KOPT-K1 (cell line): ENCODE results near the gene CNFN.

Experiments
- H3K27ac ChIP-seq: fragments of 200-600 bp; sonication (generic); 2 replicates; pipeline ENCODE4 v1.5.1; 2016; ENCODE audit warnings: antibody characterized with exemption, mild to moderate bottlenecking, low read depth, low read length; ENCODE audit not compliant: poor library complexity, severe bottlenecking
- H3K36me3 ChIP-seq: fragments of 200-600 bp; sonication (generic); 2 replicates; pipeline ENCODE4 v1.5.1; 2017; ENCODE audit warnings: antibody characterized with exemption, mild to moderate bottlenecking, low read length, moderate library complexity; ENCODE audit not compliant: insufficient read depth
- H3K9me3 ChIP-seq: fragments of 200-600 bp; sonication (generic); 2 replicates; pipeline ENCODE4 v1.5.1; 2017; ENCODE audit warnings: antibody characterized with exemption, low read length, mild to moderate bottlenecking; ENCODE audit not compliant: insufficient read depth, poor library complexity, severe bottlenecking

The CNFN gene

GRCh38 chr19:42421101-42421500 lies 31.0 kb upstream of the CNFN start:
- H3K36me3 ChIP-seq, result no peaks in the 10 kb centered on the region
- no peak overlapping the region for H3K27ac ChIP-seq
- no peaks in the 10 kb centered on the region for H3K9me3 ChIP-seq

- Histone ChIP-seq H3K36me3 (no peaks in the 10 kb centered on the region), H3K27ac (no peak overlapping the region), H3K9me3 (no peaks in the 10 kb centered on the region)
These were observed 30.0 kb upstream of the CNFN start for GRCh38 chr19:42420055-42420544.

GRCh38 chr19:42419309-42419708 lies 29.2 kb upstream of the CNFN start:
- no peak overlapping the region for H3K27ac ChIP-seq
- no peaks in the 10 kb centered on the region for H3K9me3 ChIP-seq
- H3K36me3 ChIP-seq, result no peaks in the 10 kb centered on the region

DNA sequence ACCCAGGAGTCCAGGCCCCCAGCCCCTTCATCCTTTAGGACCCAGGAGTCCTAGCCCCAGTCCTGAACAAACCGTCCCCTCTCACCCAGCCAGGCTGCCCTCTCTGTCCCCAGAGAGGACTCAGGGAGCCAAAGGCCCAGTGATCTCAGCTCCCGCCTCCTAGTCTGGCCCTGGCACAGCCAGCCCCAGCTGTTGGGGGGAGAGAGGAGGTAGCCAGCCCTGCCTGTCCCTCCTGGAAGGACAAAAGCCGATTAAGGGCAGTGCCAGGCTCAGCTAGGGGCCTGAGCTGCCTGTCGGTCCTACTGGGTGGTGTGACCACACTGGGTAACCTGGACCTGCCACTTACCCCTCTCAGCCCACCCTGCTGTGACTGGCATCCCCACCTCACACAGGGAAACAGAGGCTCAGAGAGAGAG lies 22.6 kb upstream of the CNFN start:
- Histone ChIP-seq H3K9me3 (no peaks in the 10 kb centered on the region), H3K36me3 (no peaks in the 10 kb centered on the region), H3K27ac (no peak overlapping the region)

GRCh38 chr19:42412227-42412626 lies 22.1 kb upstream of the CNFN start:
- peaks cover 2% of the 10 kb centered on the region; the same call in 1 of the 2 replicates for H3K36me3 ChIP-seq
- H3K27ac ChIP-seq, result no peak overlapping the region
- no peaks in the 10 kb centered on the region for H3K9me3 ChIP-seq

GRCh38 chr19:42411581-42412178 lies 21.6 kb upstream of the CNFN start:
- peaks cover 8% of the 10 kb centered on the region; the same call in 1 of the 2 replicates for H3K36me3 ChIP-seq
- H3K27ac ChIP-seq, result no peak overlapping the region
- no peaks in the 10 kb centered on the region for H3K9me3 ChIP-seq

DNA sequence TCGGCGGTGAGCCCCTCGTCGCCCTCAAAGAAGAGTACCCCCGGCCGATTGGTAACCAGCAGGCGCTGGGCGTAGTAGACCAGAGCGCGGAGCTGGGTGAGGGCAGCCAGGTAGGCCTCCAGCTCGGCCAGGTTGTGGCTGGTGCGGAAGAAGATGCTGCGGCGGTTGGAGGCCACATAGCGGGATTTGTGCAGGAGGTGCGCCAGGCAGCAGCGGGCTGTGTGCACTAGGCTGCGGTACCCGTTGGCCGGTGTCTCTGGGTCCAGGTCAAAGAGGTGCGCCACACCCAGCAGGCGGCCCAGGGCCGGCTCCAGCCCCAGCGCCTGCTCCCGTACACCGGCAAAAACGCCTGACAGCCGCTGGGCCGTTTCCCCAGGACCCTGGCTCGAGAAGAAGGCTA lies 20.3 kb upstream of the CNFN start:
- peaks cover 18% of the 10 kb centered on the region; the same call in 1 of the 2 replicates for H3K36me3 ChIP-seq
- no peaks in the 10 kb centered on the region for H3K9me3 ChIP-seq
- no peak overlapping the region for H3K27ac ChIP-seq

DNA sequence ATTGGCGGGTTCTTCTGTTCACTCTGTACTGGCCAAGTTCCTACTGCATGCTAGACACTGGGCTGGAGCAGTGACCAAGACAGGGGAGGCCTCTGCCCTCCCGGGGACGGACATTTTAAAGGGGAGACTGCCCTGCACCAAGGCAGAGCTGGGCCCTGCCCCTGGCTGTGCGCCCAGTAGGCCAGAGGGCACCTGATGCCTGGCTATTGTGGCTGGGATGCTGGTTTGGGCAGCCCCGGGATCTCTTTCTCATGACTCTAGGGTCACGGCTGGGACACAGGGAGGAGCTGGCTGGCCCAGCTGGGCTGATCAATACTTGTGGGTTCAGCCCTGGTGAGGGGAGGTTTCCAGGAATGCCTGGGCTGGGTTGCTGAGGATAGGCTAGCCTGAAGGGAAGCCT lies 19.4 kb upstream of the CNFN start:
- Histone ChIP-seq H3K36me3 (peaks cover 26% of the 10 kb centered on the region; the same call in 1 of the 2 replicates), H3K27ac (no peak overlapping the region), H3K9me3 (no peaks in the 10 kb centered on the region)

DNA sequence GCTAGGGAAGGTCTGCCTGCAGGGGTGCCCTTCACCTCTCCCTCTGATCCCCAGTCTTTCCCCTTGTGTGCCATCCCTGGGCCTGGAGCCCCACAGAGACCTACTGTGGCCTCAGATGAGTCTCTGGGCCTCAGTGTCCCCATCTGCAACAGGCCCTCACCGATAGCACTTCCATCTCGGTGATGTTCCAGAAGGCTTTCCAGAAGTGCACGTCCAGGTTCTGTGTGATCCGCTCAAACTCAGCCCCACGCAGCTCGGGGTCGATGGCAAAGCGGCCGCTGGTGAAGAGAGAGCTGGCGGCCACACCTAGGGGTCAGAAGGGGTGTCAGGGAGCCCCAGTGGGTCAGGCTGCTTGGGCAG lies 17.7 kb upstream of the CNFN start:
- peaks cover 26% of the 10 kb centered on the region; the same call in 1 of the 2 replicates for H3K36me3 ChIP-seq
- no peak overlapping the region for H3K27ac ChIP-seq
- no peaks in the 10 kb centered on the region for H3K9me3 ChIP-seq

GRCh38 chr19:42407085-42407815 lies 17.2 kb upstream of the CNFN start:
- Histone ChIP-seq H3K9me3 (no peaks in the 10 kb centered on the region), H3K27ac (no peak overlapping the region), H3K36me3 (peaks cover 26% of the 10 kb centered on the region; the same call in 1 of the 2 replicates)

GRCh38 chr19:42406111-42406510 lies 16.0 kb upstream of the CNFN start:
- H3K9me3 ChIP-seq, result no peaks in the 10 kb centered on the region
- H3K27ac ChIP-seq, result no peak overlapping the region
- H3K36me3 ChIP-seq, result peaks cover 26% of the 10 kb centered on the region; the same call in 1 of the 2 replicates

DNA sequence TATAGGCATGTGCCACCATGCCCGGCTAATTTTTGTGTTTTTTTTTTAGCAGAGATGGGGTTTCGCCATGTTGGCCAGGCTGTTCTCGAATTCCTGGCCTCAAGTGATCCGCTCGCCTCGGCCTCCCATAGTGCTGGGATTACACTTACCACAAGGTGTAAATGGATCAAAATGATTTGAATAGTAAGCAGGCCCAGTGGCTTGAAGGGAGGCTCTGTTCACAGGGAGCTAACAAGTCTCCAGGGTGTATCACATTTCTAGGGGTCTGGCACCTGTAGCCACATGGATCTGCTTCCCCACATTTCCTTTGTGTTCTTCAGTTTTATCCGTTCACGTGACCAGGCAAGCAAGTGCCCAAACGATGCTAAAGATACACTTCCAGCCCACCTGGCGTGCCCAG lies 13.5 kb upstream of the CNFN start:
- peaks cover 26% of the 10 kb centered on the region; the same call in 1 of the 2 replicates for H3K36me3 ChIP-seq
- H3K9me3 ChIP-seq, result no peaks in the 10 kb centered on the region
- no peak overlapping the region for H3K27ac ChIP-seq

DNA sequence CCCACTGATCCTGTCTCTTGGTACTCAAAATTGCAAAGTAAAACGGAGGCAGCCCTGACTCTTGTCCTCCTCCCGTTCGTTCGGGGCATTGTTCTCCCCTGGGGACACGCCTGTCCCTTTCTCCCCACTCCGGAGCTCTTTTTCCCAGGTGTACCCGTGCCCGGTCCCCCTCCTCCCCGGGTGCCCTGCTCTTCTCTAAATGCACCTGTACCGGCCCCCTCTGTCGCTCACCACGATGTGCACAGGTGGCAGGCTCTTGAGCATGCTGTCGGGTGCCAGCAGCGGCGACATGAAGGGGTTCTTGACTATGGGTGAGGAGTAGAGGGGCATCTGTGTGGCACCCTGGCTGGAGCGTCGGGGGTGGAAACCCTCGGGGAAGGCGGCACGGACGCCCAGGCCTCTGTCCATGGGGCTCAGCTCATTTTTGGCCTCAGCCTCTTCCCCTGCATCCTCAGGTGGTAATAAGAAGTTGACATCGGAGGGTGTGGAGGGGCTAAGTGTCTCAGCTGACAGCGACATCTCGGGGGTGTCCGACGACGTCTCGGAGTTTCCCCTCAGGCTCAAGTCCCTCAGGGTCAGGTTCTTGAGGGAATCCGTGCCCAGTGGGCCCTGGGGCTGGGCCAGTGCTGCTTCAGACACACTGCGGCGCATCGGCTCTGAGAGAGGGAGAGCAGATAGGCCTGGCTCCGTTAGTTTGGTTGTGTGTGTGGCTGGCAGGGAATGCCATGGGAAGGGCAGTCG lies 12.4 kb upstream of the CNFN start:
- H3K9me3 ChIP-seq, result no peaks in the 10 kb centered on the region
- H3K27ac ChIP-seq, result no peak overlapping the region
- H3K36me3 ChIP-seq, result peaks cover 26% of the 10 kb centered on the region; the same call in 1 of the 2 replicates

GRCh38 chr19:42401365-42402303 lies 11.5 kb upstream of the CNFN start:
- H3K9me3 ChIP-seq, result no peaks in the 10 kb centered on the region
- no peak overlapping the region for H3K27ac ChIP-seq
- peaks cover 18% of the 10 kb centered on the region; the same call in 1 of the 2 replicates for H3K36me3 ChIP-seq
